Lower lobe of right lung (tissue), 2 donors: ENCODE results near the gene UNC45A. TPM values are rescaled to one million over a fixed set of nuclear protein-coding genes. Genes with fewer than 3 reads are reported as not detected.

ENCODE experiments used
- ATAC-seq, 2 donors: fragments of 200-7000 bp; cut with Tn5 transposase; one replicate each; pipeline ENCODE4 v1.9.1; 2020 to 2022; ENCODE audit warnings: mild to moderate bottlenecking in 2 of 2, moderate library complexity in 2 of 2
- DNase-seq: peaks from one replicate; pipeline ENCODE4 v3.0.0-alpha.2; 2020
- H3K27ac ChIP-seq: fragments of 200-600 bp; one replicate; pipeline ENCODE4 v1.8.0; 2022
- H3K27me3 ChIP-seq: fragments of 200-600 bp; one replicate; pipeline ENCODE4 v1.8.0; 2022; ENCODE audit warnings: low read depth
- H3K36me3 ChIP-seq: fragments of 200-600 bp; one replicate; pipeline ENCODE4 v1.8.0; 2022; ENCODE audit warnings: mild to moderate bottlenecking
- H3K4me1 ChIP-seq: fragments of 200-600 bp; one replicate; pipeline ENCODE4 v1.8.0; 2022
- H3K4me3 ChIP-seq: fragments of 200-600 bp; one replicate; pipeline ENCODE4 v1.8.0; 2022; ENCODE audit warnings: mild to moderate bottlenecking
- H3K9me3 ChIP-seq: fragments of 200-600 bp; one replicate; pipeline ENCODE4 v1.8.0; 2022
- intact Hi-C: fragments of 100-400 bp; cut with DNase I; formaldehyde crosslinking; loops from one replicate; pipeline ENCODE4 v1.11.0; 2022
- long read RNA-seq: library from polyadenylated mRNA; unstranded; transcript quantifications from one replicate; pipeline ENCODE4 v2.0.0, GENCODE V29; 2021
- total RNA-seq: library from RNA; stranded (reverse); fragmentation: NEBNext Ultra II Directional; extraction: Animal tissue kit (Norgen Biotek cat#: 25700); gene quantifications from one replicate; pipeline ENCODE4 v1.2.1, GENCODE V29; 2021
- TF ChIP-seq, protein P1 (sequence below): fragments of 200-600 bp; IDR thresholded peaks from one replicate; pipeline ENCODE4 v1.8.0; 2022; ENCODE audit warnings: antibody characterized with exemption, mild to moderate bottlenecking
- donor health status: DM: no; HTN: yes; CAD: no; lungs with severe emphysema.

UNC45A gene, protein sequence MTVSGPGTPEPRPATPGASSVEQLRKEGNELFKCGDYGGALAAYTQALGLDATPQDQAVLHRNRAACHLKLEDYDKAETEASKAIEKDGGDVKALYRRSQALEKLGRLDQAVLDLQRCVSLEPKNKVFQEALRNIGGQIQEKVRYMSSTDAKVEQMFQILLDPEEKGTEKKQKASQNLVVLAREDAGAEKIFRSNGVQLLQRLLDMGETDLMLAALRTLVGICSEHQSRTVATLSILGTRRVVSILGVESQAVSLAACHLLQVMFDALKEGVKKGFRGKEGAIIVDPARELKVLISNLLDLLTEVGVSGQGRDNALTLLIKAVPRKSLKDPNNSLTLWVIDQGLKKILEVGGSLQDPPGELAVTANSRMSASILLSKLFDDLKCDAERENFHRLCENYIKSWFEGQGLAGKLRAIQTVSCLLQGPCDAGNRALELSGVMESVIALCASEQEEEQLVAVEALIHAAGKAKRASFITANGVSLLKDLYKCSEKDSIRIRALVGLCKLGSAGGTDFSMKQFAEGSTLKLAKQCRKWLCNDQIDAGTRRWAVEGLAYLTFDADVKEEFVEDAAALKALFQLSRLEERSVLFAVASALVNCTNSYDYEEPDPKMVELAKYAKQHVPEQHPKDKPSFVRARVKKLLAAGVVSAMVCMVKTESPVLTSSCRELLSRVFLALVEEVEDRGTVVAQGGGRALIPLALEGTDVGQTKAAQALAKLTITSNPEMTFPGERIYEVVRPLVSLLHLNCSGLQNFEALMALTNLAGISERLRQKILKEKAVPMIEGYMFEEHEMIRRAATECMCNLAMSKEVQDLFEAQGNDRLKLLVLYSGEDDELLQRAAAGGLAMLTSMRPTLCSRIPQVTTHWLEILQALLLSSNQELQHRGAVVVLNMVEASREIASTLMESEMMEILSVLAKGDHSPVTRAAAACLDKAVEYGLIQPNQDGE
- 50.4 TPM for total RNA-seq
- long read RNA-seq, transcript UNC45A-202 (20 exons, 3,252 nt): major isoform, 23 of 81 reads
- long read RNA-seq, partial matches to known transcripts: 41 of 81 reads
- long read RNA-seq, other reads (novel, unspliced or antisense): 17 of 81 reads

DNA sequence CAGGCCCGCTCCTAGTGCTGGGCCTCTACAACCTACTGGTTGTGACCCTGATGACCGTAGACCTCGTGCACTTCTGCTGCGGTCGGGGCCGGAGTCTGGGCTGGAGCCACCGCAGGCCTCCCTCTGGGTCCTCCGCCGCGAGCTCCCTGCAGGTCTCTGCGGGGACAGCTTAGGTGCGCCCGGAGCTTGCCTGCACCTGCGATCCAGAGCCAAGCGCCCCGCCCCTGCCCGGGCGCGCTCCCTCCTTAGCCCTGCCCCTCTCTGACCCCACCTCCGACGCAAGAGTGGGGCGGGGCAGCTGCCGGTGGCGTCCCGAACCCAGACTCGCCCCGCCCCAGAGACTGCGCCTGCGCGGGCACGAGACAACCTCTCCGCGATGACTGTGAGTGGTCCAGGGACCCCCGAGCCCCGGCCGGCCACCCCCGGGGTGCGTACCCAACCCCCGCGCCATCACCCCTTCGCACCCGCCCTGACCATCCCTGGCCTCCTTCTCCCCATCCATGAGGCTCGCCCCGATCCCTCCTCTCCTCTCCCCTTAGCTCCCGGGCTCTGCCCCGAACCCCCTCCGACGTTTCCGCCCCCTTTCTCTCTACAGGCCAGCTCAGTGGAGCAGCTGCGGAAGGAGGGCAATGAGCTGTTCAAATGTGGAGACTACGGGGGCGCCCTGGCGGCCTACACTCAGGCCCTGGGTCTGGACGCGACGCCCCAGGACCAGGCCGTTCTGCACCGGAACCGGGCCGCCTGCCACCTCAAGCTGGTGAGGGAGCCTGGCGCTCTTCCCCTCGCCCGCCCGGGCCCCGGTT lies at the start of gene UNC45A:
Gene UNC45A, plus strand, starts transcription at position 337 of the 803 bp plus-strand sequence. Its CDS starts 40 bp downstream, at position 377.
- DNase-seq (peak; percentile 95), ATAC-seq (peak; percentile 91 to 92)
- Histone ChIP-seq H3K36me3 (peaks cover 29% of the 10 kb centered on the region), H3K27ac (peak within 1 kb of the TSS; percentile 76), H3K4me3 (peak within 1 kb of the TSS; percentile 70), H3K4me1 (peaks cover 49% of the 10 kb centered on the region), H3K9me3 (no peaks in the 10 kb centered on the region), H3K27me3 (no peaks in the 10 kb centered on the region)
- intact Hi-C loops: no loop called here
- TF ChIP-seq, protein P1, sequence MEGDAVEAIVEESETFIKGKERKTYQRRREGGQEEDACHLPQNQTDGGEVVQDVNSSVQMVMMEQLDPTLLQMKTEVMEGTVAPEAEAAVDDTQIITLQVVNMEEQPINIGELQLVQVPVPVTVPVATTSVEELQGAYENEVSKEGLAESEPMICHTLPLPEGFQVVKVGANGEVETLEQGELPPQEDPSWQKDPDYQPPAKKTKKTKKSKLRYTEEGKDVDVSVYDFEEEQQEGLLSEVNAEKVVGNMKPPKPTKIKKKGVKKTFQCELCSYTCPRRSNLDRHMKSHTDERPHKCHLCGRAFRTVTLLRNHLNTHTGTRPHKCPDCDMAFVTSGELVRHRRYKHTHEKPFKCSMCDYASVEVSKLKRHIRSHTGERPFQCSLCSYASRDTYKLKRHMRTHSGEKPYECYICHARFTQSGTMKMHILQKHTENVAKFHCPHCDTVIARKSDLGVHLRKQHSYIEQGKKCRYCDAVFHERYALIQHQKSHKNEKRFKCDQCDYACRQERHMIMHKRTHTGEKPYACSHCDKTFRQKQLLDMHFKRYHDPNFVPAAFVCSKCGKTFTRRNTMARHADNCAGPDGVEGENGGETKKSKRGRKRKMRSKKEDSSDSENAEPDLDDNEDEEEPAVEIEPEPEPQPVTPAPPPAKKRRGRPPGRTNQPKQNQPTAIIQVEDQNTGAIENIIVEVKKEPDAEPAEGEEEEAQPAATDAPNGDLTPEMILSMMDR: no peak

DNA sequence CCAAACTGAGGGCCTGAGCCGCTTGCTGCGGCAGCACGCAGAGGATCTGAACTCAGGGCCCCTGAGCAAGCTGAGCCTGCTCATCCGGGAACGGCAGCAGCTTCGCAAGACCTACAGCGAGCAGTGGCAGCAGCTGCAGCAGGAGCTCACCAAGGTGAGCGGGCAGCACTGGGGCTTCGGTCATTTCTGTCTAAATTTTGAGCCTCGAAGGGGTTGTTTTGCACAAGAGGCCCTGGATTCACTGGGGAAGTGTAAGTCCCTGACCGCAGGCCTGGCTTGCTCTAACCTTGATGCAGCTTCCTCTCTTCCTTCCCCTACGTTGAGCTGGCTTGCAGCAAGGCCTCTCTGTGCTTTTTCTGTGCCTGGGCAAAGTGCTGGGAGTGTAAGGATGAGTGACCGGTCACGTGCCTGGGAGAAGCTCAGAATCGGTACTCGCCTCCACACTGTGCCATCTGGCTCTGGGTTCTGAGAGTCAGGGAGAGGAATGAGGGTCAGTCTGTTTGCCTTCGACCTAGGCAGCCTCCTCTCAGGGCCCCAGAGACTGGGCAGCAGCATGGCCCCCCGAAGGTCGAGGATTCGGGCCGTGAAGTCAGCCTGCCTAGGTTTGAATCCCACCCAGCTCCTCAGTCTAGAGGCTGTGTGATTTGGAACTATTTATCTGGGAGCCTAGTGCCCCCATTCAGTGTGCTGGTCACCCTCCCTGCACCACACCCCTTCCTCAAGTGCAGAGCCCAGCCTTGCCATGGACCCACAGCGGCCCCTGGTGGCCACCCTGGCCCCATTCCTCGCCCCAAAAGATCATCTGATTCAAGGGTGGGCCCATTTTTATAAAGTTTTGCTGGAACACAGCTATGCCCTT lies 49.4 kb upstream of the UNC45A start:
- DNase-seq (peak; percentile 86), ATAC-seq (peak; percentile 74 to 80)
- H3K27me3 ChIP-seq: no peaks in the 10 kb centered on the region
- H3K4me1 ChIP-seq: peaks cover 38% of the 10 kb centered on the region
- peaks cover 58% of the 10 kb centered on the region for H3K36me3 ChIP-seq
- no peaks in the 10 kb centered on the region for H3K9me3 ChIP-seq
- TF ChIP-seq, protein P1: peak; percentile 98
- intact Hi-C loops: loop anchor here (5.0 kb wide), 1 partner anchor 238 kb away; no protein-coding TSS in a partner anchor
- peak overlapping the region; percentile 97 for H3K27ac ChIP-seq
- H3K4me3 ChIP-seq: peak overlapping the region; percentile 77

DNA sequence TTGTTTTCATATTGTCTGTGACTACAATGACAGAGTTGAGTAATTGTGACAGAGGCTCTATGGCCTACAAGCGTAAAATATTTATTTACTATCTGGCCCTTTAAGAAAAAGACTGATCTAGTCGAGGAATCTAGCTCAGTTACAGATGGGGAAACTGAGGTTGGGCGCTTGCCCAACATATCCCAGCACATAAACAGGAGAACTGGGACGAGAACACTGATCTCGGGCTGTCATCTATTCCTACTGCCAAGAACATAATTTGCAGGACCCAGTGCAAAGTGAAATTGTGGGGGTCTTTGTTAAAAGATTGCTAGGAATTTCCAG lies 48.8 kb upstream of the UNC45A start:
- no peak for DNase-seq
- intact Hi-C loops: loop anchor here (5.0 kb wide), 1 partner anchor 239 kb away; no protein-coding TSS in a partner anchor
- H3K27me3 ChIP-seq: no peaks in the 10 kb centered on the region
- peak overlapping the region; percentile 97 for H3K27ac ChIP-seq
- no peak for ATAC-seq
- H3K4me3 ChIP-seq: peak overlapping the region; percentile 77
- H3K9me3 ChIP-seq: no peaks in the 10 kb centered on the region
- TF ChIP-seq, protein P1: no peak
- H3K36me3 ChIP-seq: peaks cover 58% of the 10 kb centered on the region
- peaks cover 38% of the 10 kb centered on the region for H3K4me1 ChIP-seq

DNA sequence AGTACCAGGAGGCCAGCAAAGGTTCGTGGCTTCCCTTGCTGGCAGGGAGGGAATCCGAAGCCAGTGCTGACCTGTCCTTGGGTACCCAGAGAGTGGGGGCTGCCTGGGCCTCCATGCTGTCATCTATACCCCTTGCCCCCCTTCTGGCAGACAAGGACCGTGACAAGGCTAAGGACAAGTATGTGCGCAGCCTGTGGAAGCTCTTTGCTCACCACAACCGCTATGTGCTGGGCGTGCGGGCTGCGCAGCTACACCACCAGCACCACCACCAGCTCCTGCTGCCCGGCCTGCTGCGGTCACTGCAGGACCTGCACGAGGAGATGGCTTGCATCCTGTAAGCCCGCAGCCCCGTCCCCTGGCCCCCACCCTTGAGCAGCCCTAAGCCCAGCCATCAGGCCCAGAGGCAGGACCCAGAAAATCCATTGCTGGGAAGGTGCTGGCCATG lies 48.0 kb upstream of the UNC45A start:
- intact Hi-C loops: loop anchor here (5.0 kb wide), 1 partner anchor 240 kb away; no protein-coding TSS in a partner anchor
- peaks cover 38% of the 10 kb centered on the region for H3K4me1 ChIP-seq
- TF ChIP-seq, protein P1: no peak
- DNase-seq (no peak), ATAC-seq (no peak)
- no peak overlapping the region for H3K27ac ChIP-seq
- H3K4me3 ChIP-seq: no peak overlapping the region
- H3K36me3 ChIP-seq: peaks cover 58% of the 10 kb centered on the region
- H3K27me3 ChIP-seq: no peaks in the 10 kb centered on the region
- H3K9me3 ChIP-seq: no peaks in the 10 kb centered on the region
